Erythroblast (primary cell): Measurements from ENCODE around the gene TRIM50.

ENCODE experiments used
- GATA1 ChIP-seq: IDR thresholded peaks from 2 replicates; pipeline ENCODE4 v1.6.1; 2011; ENCODE audit warnings: low read depth, mild to moderate bottlenecking, control low read depth, low read length, moderate library complexity
- POLR2A ChIP-seq: IDR thresholded peaks from 2 replicates; pipeline ENCODE4 v1.6.1; 2011; ENCODE audit warnings: mild to moderate bottlenecking, low read length

DNA sequence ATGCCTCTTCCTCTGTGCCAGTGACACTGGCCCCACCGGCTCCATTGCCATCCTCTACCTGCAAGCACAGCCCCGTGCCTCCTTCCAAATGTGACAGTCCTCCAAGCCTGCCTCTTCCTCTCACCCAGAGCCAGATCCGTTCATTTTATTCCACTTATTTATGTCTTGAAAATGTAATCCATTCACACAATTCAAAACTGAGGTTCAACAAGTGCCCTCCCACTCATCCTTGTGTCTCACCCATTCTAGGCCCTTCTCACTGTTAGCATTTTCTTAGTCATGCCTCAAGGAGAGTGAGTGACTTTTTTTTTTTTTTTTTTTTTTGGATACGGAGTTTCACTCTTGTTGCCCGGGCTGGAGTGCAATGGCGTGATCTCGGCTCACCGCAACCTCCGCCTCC lies 41.7 kb upstream of the TRIM50 start:
- TF ChIP-seq POLR2A (no peak), GATA1 (no peak)
